GM18868 (cell line): Measurements from ENCODE around the gene GPX2.

Experiments used
- ATAC-seq: cut with Tn5 transposase; IDR thresholded peaks from one replicate; pipeline ENCODE4 v1.9.1; 2021; ENCODE audit warnings: mild to moderate bottlenecking, moderate library complexity; ENCODE audit not compliant: unreplicated experiment

GPX2 gene

GRCh38 chr14:64960762-64961276, 18.3 kb upstream of the GPX2 start:
- no peak for ATAC-seq

- no peak for ATAC-seq
These were observed 16.2 kb upstream of the GPX2 start for GRCh38 chr14:64958743-64959142.

- no peak for ATAC-seq
These were observed 15.7 kb upstream of the GPX2 start for GRCh38 chr14:64958201-64958600.

- no peak for ATAC-seq
These were observed 14.3 kb upstream of the GPX2 start for GRCh38 chr14:64956697-64957406.

- ATAC-seq, result no peak
These were observed 12.8 kb upstream of the GPX2 start for GRCh38 chr14:64955297-64955696.

- no peak for ATAC-seq
These were observed 12.1 kb upstream of the GPX2 start for GRCh38 chr14:64954491-64955240.

- no peak for ATAC-seq
These were observed 11.1 kb upstream of the GPX2 start for GRCh38 chr14:64953661-64954060.

GRCh38 chr14:64953310-64953654, 10.7 kb upstream of the GPX2 start:
- ATAC-seq, result no peak

- ATAC-seq, result peak; percentile 89
These were observed 10.2 kb upstream of the GPX2 start for GRCh38 chr14:64952598-64953309.

GRCh38 chr14:64951724-64952123, 9.2 kb upstream of the GPX2 start:
- no peak for ATAC-seq

- no peak for ATAC-seq
These were observed 8.7 kb upstream of the GPX2 start for GRCh38 chr14:64951291-64951690.

GRCh38 chr14:64950889-64951288, 8.3 kb upstream of the GPX2 start:
- no peak for ATAC-seq

- ATAC-seq, result no peak
These were observed 6.2 kb upstream of the GPX2 start for GRCh38 chr14:64948612-64949210.

- ATAC-seq, result no peak
These were observed 5.4 kb upstream of the GPX2 start for GRCh38 chr14:64947710-64948611.

- no peak for ATAC-seq
These were observed 3.9 kb upstream of the GPX2 start for GRCh38 chr14:64946310-64947045.

GRCh38 chr14:64945431-64946178, 3.1 kb upstream of the GPX2 start:
- ATAC-seq, result no peak

GRCh38 chr14:64944861-64945260, 2.3 kb upstream of the GPX2 start:
- ATAC-seq, result no peak

- ATAC-seq, result no peak
These were observed 1.5 kb upstream of the GPX2 start for GRCh38 chr14:64944041-64944440.

GRCh38 chr14:64943556-64943955, 1.0 kb upstream of the GPX2 start:
- ATAC-seq, result no peak
